GM12892 (cell line): ENCODE measurements around the gene FBXO11.
"Not testable (repeated sequence)": the region's sequence is repeated elsewhere in the genome, so short reads cannot be mapped to it uniquely, and the experiment has no call there.

Experiments
- DNase-seq: peaks from one replicate; pipeline ENCODE4 v3.0.0; 2011; ENCODE audit not compliant: insufficient read length
- FAIRE-seq: peaks from 2 replicates; lab custom pipeline; 2011; peaks lifted over from hg19 to GRCh38; lab: Jason Lieb, UNC
- POLR2A ChIP-seq: IDR thresholded peaks from 2 replicates; pipeline ENCODE4 v1.6.1; 2011; ENCODE audit warnings: low read depth, low read length, control low read depth
- POLR2AphosphoS5 ChIP-seq: IDR thresholded peaks from 2 replicates; pipeline ENCODE4 v1.6.1; 2011; ENCODE audit warnings: low read depth, low read length, control low read depth
- TAF1 ChIP-seq: IDR thresholded peaks from 2 replicates; pipeline ENCODE4 v1.6.1; 2011; ENCODE audit warnings: low read depth, mild to moderate bottlenecking, control low read depth, low read length, borderline replicate concordance

FBXO11 gene

DNA sequence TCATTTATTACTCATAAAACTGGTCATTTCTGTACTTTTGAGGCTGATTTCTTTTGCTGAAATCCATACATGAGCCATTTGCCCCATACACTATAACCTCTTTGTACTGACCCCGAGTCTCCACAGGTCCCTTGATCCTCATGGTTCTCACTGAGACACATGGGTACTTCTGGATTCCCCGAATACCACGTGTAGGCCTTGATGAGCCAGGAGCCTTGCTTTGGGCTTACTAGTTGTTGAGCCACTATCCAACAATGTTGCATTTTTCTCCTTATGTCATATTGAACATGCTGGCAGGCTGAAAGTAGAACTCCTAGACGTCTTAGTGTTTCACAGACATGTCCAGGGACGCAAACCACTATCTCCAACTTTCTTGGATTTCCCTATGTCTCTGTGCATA, 2.4 kb upstream of the FBXO11 start:
- DNase-seq = no peak
- no peak for FAIRE-seq
- TF ChIP-seq POLR2AphosphoS5 = no peak
- TF ChIP-seq TAF1 = no peak
- TF ChIP-seq POLR2A = no peak

DNA sequence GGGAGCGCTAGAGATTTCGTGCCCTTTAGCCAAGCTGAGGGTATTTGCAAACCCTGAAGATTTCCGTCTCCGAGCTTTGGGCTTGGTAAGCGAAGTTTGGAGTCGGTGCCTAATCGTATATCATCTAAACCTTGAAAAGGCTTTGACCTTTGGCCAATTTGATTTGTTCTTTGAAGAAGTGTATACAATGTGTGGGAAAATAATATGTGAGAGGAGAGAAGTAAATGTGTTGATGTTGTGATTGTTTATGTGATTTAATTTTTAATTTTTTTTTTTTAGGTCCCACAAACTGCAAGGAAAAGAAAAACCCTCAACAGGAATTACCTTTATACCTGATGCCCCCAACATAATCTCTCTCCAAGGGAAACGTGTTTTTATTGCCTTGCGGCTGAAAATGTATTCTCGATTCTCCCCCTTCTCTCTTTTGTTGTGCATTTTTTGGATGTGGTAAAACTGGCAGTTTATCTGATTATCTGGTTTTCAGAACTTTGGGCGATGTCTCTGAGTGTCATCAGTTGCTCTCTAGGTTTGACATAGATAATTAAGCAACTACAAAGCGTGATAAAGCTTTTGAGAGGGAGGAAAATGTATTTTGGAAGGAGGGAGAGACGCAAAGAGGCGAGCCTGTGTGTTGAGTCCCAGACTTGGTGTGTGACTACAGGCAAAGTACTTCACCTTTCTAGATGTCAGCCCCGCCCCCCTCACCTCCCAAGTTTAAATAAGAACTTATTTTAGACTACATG, 912 bp upstream of the FBXO11 start:
- TF ChIP-seq POLR2AphosphoS5 = no peak
- TF ChIP-seq TAF1 = no peak
- no peak for TF ChIP-seq POLR2A
- DNase-seq (no peak), FAIRE-seq (peak; percentile 21)

DNA sequence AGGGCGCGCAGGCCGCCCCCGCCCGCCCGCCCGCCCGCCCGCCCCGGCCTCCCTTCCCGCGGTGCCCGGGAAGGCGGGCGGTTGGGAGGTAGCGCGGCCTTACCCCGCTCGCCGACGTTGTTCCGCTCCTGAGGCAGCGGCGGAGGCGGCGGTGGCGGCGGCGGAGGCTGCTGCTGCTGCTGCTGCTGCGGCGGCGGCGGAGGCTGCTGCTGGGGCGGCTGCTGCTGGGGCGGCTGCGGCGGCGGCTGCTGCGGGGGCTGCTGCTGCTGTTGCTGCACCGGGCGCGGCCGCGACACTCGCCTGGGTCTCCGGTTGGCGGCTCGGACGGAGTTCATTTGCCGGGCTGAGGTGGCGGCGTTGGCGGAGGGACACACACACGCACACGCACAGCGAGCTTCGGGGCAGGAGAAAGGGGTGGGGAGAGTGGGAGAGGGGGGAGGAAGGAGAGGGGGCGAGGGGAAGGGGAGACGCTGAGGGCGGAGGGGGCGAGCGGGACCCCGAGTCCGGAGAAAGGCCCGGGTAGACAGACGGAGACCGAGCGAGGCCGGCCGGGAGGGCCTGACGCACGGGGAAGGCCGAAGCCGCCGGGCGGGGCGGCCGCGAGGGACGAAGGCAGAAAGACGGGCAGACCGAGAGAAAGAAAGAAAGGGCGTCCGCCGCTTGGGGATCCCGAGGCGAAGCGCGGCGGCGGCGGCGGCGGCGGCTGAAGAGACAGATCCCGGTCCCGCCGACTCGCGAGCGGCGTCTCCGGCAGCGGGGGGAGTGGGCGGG, 727 bp downstream of the FBXO11 start:
- TF ChIP-seq POLR2AphosphoS5 = no peak; the same call in 1 of the 2 replicates
- 0 out of 2 replicates have a peak, but pooled peaks have one; percentile 8 for TF ChIP-seq TAF1
- DNase-seq (peak; percentile 26), FAIRE-seq (peak; percentile 44)

DNA sequence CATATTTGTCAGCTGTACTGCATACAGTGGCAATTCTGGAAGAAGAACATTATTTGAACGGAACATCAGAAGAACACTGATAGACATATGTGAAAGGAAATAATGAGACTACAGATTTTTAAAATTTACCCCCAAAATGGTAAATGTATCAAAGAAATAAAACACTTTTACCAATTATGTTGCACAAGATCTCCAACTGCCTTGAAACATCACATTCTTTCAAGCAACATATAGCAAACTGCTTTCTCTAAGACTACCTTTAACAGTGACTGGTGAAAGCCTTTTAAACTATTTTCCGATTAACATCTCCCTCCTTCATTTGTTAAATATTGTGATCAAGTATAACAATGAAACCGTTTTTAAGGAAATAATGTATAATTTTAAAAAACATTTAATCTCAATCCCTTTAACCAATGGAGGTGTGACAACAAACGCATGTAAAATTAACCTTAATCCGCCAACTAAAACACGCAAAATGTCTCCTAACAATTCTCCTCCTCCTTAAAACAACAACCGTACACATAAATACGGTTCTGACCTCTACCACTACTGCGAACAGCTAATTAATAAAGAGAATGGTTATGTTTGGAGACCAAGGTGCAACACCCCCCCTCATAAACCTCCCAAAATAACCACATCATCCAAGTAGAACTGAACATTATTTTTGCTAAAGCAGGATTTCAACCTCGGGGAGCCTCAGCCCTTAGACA, 2.4 kb downstream of the FBXO11 start:
- peak; percentile 9 for DNase-seq
- TF ChIP-seq POLR2A (no peak), TAF1 (no peak), POLR2AphosphoS5 (no peak)
- FAIRE-seq = no peak

DNA sequence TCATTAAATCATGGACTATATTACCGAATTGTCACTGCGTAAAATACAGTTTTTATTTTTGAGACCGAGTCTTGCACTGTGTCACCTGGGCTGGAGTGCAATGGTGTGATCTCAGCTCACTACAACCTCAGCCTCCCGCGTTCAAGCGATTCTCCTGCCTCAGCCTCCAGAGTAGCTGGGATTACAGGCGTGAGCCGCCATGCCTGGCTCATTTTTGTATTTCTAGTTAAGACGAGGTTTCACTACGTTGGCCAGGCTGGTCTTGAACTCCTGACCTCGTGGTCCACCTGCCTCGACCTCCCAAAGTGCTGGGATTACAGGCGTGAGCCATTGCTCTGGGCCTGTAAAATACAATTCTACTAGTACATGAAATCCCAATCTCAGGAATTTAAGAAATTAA, 4.4 kb downstream of the FBXO11 start:
- FAIRE-seq, DNase-seq: not testable (repeated sequence)

DNA sequence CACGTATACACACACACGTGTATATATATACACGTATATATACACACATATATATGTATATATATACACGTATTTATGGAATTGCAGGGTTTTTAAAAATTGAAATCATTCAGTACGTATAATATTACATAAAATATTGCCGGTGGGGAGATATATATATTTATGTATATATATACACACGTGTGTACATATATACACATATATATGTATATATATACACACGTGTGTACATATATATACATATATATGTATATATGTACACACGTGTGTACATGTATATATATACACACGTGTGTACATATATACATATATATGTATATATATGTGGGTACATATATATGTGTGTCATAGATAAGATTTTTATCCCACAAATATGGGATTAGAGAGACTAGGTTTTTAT, 5.4 kb downstream of the FBXO11 start:
- no peak for FAIRE-seq
- no peak for DNase-seq
- TF ChIP-seq POLR2A (no peak), TAF1 (no peak), POLR2AphosphoS5 (no peak)

DNA sequence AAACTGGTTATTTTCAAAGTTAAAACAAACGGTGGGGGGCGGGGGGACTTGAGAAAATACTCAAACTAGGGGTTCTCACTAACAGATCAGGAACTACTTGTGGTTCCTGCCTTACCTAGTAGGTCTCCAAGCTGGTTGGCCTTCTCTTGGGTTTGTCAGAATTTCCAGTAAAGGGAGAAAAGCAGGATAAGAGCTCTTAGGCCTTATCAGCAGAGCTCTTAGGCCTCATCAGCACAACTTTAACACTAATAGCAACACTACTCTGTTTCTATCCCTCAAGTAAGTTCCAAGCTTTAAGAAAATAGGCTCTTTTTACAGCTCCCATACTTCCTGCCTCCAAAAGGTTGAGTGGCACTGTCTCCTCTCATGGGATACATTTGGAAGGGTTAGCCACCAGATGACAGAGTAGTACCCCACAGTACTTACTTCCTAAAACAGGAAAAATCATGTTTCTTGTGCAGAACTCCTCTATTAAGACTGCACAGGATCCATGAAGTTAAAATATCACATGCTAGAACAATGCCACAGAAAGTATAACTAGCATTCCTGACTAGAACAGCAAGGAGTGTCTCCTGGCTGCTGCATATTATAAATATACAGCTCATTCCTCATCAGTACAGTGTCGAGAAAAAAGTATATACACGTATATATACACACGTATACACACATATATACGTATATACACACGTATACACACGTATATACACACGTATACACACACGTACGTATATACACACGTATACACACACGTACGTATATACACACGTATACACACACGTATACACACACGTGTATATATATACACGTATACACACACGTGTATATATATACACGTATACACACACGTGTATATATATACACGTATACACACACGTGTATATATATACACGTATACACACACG, 6.1 kb downstream of the FBXO11 start:
- DNase-seq (no peak), FAIRE-seq (peak; percentile 24)
- TF ChIP-seq POLR2AphosphoS5 = no peak
- TF ChIP-seq POLR2A = no peak
- TF ChIP-seq TAF1 = no peak

DNA sequence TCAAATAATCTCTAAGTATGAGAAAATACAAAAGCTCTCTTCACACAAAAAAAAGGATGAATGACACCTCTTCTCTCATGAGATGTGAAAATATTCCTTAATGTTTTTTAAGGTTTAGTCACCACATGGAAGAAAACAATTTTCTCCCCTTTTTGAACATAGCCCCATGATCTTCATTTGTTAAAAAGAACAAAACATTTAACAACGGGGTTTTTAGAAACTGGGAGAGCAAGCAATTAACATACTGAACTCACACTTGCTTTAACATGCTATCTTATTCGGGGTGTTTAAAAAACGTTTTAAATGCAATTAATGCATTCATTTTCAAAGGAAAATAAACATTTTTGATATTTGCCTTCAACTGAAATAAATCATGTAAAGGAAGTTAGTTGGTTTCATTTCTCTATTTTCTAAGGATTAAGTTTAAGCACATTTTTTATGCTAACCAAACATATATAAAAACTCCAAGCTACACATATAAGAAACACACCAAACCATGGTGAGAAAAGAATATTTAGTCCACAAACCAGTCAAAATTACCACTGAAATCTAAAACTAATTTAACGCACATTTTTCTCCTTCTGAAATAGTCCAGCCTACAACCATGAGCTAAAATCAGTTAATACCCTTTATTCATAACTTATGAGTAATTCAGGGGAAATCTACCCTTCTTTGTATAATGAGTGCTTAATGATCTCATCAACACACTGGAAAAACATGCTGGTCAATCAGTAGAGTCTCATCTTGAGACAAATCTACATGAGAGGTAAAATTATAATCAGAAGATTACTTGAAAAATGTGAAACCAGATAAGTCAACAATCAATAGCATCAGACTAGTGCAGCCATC, 8.2 kb downstream of the FBXO11 start:
- TF ChIP-seq POLR2A (no peak), POLR2AphosphoS5 (no peak), TAF1 (no peak)
- FAIRE-seq = peak; percentile 67
- DNase-seq = no peak

DNA sequence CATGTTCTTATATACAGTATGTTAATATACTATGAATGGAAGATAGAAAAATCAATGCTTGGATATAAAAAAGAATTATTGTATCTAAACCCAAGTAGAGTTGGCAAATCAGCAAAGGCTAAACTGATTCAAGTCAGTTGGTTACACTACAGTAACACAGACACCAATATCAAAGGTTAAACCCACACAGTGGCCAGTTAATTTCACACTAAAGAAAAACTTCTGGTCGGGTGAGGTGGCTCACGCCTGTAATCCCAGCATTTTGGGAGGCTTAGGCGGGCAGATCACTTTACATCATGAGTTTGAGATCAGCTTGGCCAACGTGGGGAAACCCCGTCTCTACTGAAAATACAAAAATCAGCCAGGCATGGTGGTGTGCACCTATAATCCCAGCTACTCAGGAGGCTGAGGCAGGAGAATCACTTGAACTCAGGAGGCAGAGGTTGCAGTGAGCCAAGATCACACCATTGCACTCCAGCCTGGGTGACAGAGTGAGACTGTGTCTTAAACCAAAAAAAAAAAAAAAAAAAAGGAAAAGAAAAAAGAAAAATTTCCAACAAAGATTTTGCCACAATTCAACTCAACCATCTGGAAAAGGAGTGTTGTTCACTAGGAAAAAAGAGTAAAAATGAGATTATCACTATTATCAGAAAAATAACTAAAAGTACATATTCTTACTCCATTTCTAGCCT, 9.0 kb downstream of the FBXO11 start:
- peak; percentile 67 for FAIRE-seq
- not testable (repeated sequence) for DNase-seq

DNA sequence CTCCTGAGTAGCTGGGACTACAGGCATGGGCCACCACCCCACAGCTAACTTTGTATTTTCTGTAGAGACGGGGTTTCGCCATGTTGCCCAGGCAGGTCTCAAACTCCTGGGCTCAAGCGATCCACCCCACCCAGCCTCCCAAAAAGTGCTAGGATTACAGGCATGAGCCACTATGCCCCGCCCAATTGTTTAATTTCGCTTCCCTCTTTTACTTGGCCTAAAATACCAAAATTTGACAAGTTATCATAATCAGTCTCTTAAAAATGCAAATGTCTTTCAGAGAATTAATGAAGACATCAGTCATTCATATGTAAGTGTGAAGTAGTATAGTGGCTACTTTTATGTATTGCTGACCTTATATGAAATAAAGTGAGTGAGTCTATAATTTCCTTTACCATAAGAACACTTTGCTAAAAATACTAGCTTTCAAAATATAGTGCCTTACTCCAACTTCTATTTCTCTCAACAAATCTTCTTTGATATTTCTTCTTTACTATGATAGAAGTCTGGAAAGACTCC, 9.8 kb downstream of the FBXO11 start:
- FAIRE-seq (no peak), DNase-seq (no peak)
- no peak for TF ChIP-seq TAF1
- TF ChIP-seq POLR2A = no peak
- no peak for TF ChIP-seq POLR2AphosphoS5
